PFSK-1 (cell line): ENCODE measurements around the gene C3orf52.

Experiments
- FOXP2 ChIP-seq: optimal IDR thresholded peaks from 2 replicates; pipeline ENCODE3; 2011; ENCODE audit warnings: borderline replicate concordance, control low read depth, inconsistent platforms; ENCODE audit not compliant: insufficient read depth; ENCODE audit errors: extremely low read length, extremely low read depth
- POLR2AphosphoS5 ChIP-seq: IDR thresholded peaks from 2 replicates; pipeline ENCODE4 v1.6.1; 2012; ENCODE audit warnings: low read depth, mild to moderate bottlenecking, control low read depth, low read length, moderate library complexity
- REST ChIP-seq, 2 experiments: IDR thresholded peaks; 2 replicates each; pipeline versions ENCODE4 v1.6.1 to v1.8.0; 2011 to 2012; ENCODE audit warnings: low read depth in 2 of 2, low read length in 2 of 2, control low read depth in 1 of 2, inconsistent platforms in 1 of 2, mild to moderate bottlenecking in 1 of 2, moderate library complexity in 1 of 2; ENCODE audit not compliant: insufficient read depth in 1 of 2
- SIN3A ChIP-seq: IDR thresholded peaks from 2 replicates; pipeline ENCODE4 v1.6.1; 2012; ENCODE audit warnings: mild to moderate bottlenecking, low read length, moderate library complexity, borderline replicate concordance; ENCODE audit not compliant: insufficient read depth
- TAF1 ChIP-seq: IDR thresholded peaks from 2 replicates; pipeline ENCODE4 v1.6.1; 2012; ENCODE audit warnings: low read length, control low read depth, borderline replicate concordance; ENCODE audit not compliant: insufficient read depth

- TF ChIP-seq REST (IDR thresholded peaks at IDR 0.05; ENCODE audit: insufficient read depth in 1 of 2, low read depth in 2 of 2, low read length in 2 of 2) = no peak
- no peak for TF ChIP-seq POLR2AphosphoS5
- no peak for TF ChIP-seq SIN3A
- TF ChIP-seq TAF1 = no peak
- no peak for TF ChIP-seq FOXP2
These were observed 50.9 kb downstream of the C3orf52 start for GRCh38 chr3:112136959-112137693.
